HEK293T (cell line): Measurements from ENCODE around the gene GALNT16.

Experiments used
- BHLHE40 ChIP-seq: fragments of 450-650 bp; IDR thresholded peaks from 2 replicates; pipeline ENCODE4 v1.6.1; 2016; ENCODE audit warnings: mild to moderate bottlenecking, moderate library complexity, borderline replicate concordance
- FOXA1 ChIP-seq: fragments of 450-650 bp; IDR thresholded peaks from 2 replicates; pipeline ENCODE4 v1.6.1; 2016; ENCODE audit warnings: mild to moderate bottlenecking
- FOXM1 ChIP-seq: fragments of 450-650 bp; IDR thresholded peaks from 2 replicates; pipeline ENCODE4 v1.6.1; 2017; ENCODE audit warnings: mild to moderate bottlenecking, borderline replicate concordance
- L3MBTL2 ChIP-seq: fragments of 450-650 bp; conservative IDR thresholded peaks from 2 replicates; pipeline ENCODE4 v1.6.1; 2016; ENCODE audit warnings: mild to moderate bottlenecking
- NFRKB ChIP-seq: fragments of 450-650 bp; IDR thresholded peaks from 2 replicates; pipeline ENCODE4 v1.6.1; 2016; ENCODE audit warnings: mild to moderate bottlenecking, moderate library complexity
- SP1 ChIP-seq: fragments of 450-650 bp; IDR thresholded peaks from 2 replicates; pipeline ENCODE4 v1.6.1; 2017
- SUZ12 ChIP-seq: fragments of 450-650 bp; IDR thresholded peaks from 2 replicates; pipeline ENCODE4 v1.6.1; 2016; ENCODE audit warnings: mild to moderate bottlenecking
- TARDBP ChIP-seq: fragments of 450-650 bp; IDR thresholded peaks from 2 replicates; pipeline ENCODE4 v1.6.1; 2016

DNA sequence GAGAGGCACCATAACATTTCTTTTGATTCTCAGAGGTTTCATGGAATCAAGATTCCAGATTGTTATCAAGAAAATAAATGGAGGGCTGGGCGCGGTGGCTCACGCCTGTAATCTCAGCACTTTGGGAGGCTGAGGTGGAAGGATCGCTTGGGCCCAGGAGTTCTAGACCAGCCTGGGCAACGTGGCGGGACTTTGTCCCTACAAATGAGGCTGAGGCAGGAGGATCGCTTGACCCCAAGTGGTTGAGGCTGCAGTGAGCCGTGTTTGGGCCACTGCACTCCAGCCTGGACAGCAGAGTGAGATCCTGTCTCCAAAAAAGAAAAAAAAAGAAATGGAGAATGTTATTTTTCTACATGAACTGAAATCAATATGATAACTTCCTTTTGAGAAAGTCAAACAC lies 139.8 kb downstream of the GALNT16 start:
- TF ChIP-seq SUZ12, result no peak
- TF ChIP-seq TARDBP, result no peak
- TF ChIP-seq FOXA1, result no peak
- TF ChIP-seq SP1, result no peak
- no peak for TF ChIP-seq FOXM1
- no peak for TF ChIP-seq BHLHE40
- no peak for TF ChIP-seq NFRKB
- no peak for TF ChIP-seq L3MBTL2
